NCI-H187 (cell line): ENCODE results near the gene MEG3.

Source experiments
- DNase-seq, 2 experiments: peaks; one replicate each; lab custom pipeline; 2025; lab: John Stamatoyannopoulos, UW

Gene MEG3

DNA sequence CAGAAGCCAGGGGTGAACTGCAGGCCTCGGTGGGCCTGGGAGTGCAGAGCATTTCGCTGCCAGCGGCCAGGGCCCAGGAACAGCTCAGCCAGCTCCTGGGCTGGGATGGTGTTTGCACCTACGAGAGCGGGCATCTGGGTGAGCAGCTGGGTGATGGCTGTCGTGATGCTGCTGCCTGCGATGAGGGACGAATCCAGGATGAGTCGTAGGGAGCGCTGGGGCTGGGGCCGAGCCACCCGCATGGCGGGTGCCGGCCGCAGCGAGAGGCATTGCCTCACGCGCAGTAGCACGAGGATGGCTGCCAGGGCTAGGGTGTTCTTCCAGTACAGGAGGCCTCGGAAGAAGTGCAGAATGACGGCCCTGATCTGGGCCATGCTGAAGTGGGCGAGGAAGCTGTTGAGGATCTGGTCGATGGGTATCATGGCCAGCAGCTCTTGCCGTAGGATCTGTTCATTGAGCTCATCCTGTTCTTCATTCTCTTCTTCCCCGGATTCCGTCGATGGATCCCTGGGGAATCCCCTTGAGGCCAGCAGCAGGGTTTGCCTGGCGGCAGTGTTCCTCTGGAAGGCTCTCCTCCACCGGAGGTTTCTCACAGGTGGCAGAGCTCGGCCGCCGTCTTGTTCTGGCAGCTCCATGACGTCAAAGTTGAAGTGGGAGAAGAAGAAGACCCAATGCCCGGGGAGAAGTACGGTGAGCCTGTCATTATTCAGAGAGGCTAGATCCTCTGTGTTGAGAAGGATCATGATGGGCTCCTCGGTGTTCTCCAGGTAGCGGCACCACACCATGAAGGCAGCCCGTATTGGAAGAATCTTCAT lies 55.5 kb downstream of the MEG3 start:
- DNase-seq, result no peak

DNA sequence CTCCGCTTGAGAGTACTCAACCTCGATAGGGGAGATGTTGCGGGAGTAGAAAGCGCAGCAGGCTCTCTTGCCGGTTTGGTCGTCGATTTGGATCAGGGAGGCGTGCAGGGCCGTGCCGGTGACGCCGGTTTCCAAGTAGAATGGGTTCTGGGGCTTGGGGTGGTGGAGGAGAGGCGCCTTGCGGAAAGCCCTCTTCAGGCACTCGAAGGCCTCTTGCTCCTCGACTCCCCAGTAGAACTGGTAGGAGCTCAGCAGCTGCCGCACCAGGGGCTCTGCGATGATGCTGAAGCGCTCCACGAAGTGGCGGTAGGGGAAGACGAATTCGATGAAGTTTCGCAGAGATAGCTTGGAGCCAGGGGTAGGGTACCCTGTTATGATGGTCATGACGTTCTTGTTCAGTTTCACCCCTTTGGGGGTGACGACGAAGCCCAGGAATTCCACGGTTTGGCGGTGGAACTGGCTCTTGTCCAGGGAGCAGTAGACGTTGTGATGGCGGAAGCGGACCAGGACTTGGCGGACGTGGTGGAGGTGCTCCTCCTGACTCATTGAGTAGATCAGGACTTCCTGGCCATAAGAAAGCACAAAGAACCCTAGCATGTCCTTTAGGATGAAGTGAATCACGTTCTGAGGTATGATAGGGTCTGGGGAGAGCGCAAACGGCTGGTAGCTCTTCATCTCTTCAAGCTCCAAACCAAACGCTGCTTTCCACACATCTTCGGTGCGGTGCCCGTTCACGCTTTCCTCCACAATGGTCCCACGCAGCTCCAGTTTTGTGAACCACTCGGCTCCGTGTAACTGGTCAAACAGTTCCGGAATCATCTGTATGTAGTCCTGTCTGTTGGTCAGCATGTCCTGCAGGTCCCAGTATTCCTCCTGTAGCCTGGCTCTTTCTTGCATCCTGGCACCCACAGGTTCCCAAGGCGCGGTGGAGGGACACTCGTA lies 56.4 kb downstream of the MEG3 start:
- no peak for DNase-seq

DNA sequence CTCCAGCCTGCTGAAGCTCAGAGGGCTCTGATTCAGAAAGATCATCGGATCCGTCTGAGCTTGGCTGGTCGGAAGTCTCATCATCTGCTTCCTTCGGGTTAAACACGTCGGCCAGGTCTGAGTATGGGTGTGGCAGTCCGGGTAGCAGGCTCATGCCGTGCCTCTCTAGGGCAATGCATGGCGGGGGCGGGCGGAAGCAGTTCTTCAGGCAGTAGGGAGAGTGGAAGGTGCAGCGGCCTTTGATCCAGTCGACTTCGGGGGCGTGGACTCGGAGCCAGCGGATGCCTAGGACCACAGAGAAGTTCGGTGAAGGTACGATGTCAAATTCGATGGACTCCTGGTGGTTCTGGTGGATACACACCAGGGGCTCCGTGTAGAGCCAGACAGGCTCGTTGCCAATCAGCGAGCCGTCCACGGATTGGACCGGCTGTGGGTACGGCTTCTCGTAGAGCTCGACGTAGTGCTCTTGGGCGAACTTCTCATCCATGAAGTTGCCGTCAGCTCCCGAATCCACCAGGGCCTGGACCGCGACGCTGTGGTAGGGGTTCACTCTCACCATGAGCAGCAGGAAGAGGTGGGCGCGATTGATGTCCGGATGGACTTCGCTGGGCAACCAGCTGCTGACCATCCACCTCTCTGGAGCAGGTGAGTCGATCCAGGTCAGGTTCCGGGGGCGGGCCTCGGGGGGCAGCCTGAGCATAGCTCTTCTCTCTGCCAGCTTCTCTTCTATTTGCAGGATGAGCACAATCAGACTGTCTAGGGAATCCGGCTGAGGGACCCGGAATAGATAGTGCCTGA lies 57.3 kb downstream of the MEG3 start:
- DNase-seq, result no peak

DNA sequence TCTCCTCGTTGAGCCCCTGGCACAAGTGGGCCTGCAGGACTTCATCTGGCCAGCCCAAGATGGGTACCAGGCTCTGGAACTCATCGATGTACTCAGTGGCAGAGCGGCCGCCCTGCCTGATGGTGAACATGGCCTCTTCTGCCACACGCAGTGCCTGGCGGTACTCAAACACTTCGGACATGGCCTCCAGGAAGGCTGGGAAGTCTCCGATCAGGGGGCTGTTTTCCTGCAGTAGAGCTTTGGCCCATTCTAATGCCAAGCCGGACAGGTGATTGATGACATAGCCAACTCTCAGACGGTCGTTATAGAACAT lies 57.8 kb downstream of the MEG3 start:
- DNase-seq, result no peak

DNA sequence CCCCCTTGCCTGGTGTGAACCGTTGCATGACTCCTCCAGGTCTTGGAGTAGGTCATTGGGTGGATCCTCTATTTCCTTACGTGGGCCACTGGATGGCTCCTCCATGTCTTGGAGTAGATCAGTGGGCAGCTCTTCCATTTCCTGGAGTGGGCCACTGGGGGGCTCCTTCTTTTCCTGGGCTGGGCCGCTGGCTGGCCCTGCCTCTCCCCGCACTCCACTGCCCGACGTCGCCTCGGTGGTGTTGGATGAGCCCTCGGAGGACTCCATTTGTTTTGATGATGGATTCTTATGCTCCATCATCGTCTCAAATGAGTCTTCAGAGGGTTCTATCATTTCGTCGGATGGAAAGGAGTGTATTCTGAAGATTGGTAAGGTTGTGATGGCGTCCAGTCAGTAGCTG lies 58.5 kb downstream of the MEG3 start:
- DNase-seq, result no peak

DNA sequence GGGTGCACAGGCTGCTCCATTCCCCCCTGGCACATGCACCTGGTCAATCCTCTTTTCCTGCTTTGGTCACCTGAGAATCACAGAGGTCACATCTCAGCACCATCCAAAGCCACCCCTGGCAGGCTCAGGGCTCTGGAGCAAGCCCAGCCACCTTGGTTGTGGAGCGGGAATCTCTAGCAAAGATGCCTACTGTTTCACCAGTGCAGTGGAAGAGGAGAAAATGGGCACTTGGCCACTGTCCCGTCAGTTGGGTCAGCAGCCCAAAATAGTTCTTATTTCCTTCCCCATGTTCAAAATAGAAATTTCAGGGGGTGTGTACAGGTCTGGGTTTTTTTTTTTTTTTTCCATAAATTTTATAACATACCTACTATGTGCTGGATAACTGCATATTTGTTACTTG lies 59.3 kb downstream of the MEG3 start:
- no peak for DNase-seq

DNA sequence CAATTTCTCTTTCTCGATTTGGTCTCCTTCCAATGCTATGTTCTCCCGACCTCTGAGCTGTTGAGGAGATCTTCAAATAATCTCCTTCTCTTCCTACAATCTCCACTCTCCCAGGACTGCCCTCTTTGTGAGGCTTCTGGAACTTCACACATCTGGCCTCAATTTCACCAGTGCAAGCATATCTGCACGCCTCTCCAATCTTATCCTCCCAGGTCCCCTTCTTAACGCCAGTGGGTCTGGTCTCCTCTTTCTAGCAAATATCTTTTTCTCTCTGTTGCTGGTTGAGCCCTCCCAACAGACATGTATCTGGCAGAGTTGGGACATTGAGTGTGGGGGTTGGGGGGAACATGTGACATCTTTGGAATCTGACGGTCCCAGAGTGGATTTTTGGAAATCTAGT lies 59.7 kb downstream of the MEG3 start:
- DNase-seq, result no peak

DNA sequence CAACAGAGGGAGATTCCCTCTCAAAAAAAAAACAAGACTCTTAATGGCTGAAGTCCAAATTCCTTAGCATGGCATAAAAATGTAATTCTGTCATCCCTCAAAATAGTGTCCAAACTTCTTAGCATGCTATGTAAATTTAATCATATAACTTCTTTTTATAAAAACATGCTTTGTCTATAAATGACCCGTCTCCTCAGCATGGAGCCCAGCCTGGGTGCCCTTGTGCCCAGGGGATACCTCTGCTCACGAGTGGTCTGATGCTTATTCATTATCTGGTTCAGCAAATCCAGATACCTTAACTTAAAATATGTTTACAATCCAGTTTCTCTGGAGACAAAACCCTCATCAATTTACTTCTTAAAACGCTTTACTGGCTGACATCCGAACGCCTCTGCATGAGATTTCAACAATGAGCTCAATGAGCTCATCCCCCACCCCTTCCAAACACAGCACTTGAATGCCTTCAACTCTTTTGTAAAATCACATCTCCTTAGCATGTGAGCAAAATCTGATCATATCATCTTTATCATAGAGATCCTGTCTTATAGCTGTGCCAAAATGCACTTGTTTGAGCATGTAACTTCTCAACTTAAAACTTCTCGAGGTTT lies 61.9 kb downstream of the MEG3 start:
- no peak for DNase-seq

DNA sequence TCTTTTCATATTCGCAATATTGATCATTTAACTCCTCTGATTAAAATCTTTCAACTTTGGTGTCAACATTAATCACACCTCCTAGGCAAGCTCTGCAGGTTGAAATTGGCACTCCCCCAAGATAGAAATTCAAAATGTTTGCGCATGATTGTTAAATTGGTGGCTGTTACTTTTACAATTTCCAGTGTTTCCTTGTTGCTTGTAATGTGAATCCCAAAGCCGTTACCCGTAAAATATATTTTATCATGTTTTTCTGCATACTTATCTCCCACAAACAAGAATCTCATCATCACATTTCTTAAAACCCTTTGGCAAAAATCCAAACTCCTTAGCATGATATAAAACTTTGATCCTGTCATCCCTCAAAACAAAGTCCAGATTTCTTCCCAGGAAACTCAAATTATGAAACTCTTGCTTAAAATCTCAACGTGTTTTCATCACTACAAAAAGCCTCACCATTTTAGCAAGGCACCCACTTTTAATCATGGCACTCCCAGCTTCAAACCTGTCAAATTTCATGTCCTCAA lies 62.9 kb downstream of the MEG3 start:
- no peak for DNase-seq

DNA sequence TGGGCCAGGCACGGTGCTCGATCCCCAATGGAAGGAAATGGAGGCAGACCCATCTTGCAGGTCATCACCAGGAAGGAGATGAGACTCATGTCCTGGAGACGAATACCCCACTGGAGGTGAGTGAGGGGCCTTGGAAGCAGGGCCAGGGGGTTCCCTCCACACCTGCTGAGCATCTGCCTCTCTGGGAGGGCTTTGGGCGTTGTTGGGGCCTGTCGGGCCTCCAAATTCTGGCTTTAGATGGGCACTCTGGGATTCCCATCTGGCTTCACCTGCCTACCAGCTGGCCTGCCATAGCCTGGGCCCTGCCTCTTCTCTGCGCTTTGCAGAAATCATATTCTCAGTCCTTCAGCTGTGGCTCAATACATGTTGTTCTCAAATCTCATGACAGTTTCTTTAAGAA lies 63.7 kb downstream of the MEG3 start:
- DNase-seq, result no peak

DNA sequence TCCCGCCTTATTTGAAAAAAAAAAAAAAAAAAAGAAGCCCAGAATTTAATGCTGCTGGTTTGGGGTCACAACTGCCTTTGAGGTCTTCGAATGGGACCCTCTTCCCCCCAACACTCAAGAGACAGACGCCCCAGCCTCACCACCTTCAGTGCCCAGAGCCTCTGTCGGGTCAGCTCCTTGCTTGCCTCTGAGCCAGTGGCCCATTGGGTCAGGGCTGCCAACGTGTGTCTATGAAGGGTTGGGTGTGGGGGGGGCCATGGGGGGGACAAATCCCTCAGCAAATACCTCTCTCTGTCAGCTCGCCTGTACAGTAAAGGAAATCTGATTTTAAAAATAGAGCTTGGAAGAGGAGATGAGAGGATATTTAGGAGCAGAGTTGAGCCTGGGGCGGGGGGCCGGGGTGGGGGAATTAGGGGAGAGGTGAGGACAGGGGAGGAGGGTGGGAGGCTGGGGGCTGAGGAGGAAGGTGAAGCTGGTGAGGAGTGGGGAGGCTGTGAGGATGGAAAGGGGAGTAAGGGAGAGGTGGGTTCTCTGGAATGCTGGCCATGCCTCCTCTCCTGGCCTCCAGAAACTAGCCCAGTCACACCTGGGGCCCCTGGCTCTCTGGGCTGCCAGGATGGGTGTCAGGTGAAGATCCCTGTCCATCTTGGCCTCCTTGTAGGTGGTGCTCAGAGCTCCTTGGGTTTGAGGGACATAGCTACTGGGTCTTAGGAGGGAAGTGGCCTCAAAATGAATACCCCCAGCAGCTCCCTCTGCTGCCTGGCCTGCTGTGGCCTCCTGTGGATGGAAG lies 64.3 kb downstream of the MEG3 start:
- DNase-seq, result no peak

DNA sequence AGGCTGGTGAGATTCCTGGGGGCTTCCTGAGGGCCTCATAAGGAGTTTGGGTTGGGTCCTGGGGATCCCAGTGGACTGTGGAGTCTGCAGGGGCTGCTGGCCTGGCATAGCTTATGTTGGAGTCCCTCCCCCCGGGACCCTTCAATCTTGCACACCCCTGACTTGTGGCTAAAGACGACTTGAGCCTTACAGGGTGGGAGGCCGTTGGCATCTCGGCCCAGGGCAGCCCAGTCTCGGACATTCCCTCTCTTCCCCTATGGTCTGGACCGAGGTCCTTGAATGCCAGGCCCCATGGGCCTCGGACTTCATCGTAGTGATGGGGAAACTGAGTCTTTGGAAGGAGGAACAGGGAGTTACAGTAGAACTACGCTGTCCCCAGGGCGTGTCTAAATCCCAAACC lies 65.1 kb downstream of the MEG3 start:
- no peak for DNase-seq

DNA sequence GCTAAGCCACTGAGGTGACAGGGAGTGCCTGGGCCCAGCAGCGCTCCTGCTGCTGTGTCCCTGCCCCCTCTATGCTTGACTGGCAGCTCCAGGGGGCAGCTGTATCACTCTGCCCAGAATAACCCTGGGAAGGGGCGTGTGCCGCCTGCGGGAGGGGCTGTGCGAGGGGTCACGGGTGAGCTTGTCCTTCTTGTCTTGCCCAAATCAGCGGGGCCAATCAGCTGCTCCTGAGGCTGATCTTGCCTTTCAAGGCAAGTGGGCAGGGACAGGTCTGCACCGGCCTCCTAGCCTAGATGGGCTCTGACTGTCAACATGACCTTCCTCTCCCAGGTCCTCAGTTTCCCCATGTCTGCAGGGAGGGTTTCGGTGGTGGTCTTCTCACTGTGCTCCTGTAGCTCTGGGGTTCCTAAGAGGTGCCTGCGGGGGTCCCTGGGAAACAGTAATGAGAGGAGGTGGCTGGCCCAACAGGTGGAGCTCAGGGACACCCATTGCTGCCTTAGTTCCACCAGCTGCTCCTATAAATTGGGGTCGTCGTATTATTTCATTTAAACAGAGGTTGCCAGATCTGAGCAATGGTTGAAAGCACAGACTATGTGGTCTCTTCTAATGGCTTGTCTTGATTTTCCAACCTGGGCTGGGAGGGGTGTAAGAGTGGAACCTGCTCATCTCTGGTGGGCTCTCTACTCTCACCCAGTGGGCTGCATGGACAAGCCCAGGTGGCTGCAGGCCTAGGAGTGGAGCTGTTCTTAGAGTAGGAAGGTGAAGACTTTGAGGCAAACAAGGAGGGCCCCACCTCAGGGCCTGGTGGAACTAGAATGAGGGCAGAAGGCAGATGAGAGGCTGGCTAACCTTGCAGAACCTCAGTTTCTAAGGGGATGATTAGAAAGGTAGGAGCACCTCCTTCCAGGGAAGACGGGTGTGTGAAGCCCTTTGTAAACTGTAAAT lies 65.9 kb downstream of the MEG3 start:
- DNase-seq, result no peak

DNA sequence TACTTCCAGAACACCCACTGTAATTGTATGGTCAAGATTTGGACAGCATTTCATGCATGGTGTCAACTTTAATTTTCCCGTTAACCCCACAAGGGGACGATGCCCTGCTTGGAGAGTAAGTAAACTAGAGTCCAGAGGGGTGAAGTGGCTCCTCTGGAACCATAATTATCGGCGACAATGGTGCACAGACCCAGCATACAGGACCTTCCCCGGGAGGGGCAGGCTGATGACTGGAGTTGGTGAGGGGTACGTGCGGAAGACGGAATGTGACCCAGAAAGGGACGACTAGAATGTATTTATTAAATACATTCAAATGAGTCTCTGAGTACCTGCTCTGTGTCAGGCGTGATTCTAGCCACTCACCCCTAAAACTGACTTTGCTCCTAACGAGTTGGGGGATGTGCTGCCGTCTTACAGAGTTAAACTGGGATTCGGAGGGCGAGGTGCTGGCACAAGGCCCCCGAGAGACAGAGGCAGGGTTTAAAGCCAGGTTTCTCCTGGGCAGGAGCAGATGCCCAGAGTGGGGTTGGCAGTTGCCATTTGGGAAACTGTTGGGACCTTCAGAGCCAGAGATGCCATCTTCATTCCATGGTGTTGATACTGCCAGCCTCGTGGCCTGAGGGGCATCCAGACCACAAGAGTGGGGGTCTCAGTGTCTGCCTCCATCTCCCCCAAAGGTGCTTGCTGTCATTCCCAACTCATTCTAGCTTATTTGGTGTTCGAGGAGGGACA lies 66.7 kb downstream of the MEG3 start:
- no peak for DNase-seq

DNA sequence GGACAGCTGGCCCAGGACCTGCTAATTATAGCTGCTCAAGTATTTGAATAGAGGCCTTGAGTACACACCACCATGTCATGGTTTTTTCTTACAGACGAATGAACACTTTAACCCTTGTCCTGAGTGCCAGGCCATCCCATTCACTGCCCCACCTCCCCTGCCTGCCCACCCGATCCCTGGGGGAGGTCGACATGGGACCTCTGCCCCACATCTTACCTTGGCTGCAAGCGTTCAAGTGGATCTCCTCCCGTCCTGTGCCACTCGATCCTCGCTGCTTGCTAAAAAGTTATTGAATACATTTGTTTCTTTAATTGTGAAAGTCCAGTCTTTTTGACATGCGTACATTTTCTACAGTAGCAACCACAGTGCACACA lies 67.3 kb downstream of the MEG3 start:
- no peak for DNase-seq

DNA sequence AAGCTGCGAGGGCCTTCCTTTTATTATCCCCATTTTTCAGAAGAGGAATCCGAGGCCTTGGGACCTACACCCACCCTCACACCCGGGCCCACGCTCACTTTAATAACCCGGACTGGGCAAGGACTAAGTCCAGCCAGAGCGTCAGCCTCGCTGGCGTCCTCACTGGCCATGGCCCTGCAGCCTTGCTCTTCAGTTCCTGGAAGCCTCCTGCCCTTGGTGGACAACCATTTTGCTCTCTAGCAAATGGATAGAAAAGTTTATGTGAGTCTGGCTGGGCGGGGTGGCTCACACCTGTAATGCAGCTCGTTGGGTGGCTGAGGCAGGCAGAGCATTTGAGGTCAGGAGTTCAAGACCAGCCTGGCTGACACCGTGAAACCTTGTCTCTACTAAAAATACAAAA lies 67.8 kb downstream of the MEG3 start:
- no peak for DNase-seq

DNA sequence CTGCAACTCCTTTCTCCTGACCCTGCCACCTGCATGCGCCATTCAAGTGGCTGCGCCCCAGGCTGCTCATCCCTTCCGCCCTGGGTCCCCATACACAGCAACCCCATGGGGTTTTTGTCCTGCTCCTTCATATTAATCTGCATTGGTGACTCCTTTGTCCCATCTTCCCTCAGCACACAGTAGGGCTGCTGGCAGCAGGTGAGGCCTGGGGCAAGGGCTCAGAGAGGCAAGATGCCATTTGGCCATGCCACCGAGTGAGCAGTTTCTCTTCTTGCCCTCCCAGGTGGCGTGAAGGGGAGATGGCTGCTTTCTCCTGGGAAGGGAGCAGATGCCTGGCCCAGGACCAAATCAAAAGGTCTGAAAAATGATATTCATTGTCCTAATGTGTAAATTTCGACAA lies 68.5 kb downstream of the MEG3 start:
- DNase-seq, result no peak

DNA sequence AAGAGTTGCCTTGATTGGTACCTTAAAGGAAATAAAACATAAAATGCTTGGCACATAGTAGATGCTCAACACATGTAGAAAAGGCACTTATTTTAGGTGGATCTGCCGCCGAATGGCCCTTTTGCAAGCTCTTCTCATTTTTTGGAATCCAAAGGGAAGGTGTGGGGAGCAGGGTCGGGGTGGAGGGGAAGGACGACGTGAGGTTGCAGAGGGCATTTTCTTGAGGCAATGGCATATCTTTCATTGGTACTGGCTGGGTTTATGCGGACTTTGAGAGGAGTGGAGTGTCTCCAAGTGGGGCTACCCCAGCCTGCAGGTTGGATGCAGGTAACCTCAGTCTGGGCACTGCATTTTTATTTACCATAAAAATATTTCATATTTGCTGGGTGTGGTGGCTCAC lies 69.5 kb downstream of the MEG3 start:
- no peak for DNase-seq

DNA sequence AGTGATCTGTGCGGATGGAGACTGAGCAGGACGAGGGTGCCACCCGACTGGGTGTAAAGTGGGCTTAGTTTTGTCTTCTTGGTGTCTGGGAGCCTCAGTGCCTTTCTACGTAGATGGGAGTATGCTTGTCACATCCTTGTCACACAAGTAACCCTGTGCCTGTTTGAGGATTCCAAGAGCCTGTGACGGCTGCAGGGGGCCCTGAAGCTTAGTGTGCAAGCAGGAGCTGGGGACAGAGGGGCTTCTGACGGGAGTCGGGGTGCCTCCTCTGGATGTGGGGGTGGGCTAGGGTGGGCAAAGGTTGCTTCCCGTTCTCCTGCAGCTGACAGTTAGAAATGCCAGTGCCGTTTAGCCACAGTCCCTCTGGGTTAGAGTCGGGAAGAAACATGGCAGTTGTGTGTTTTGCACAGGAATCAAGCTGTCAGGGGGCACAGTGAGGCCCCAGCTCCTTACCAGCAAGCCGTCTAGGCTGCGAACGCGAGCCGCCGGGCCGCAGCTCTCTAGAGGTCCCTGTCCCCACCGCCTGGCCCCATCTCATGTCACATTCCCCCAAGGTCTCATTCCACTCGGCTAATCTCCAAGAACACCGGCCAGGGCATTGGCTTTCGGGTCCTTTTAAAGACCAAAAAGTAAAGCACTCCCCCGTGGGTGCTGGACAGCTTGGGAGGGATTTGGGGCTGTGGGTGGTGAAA lies 70.6 kb downstream of the MEG3 start:
- DNase-seq, result no peak
